PC-9 (cell line): ENCODE measurements around the gene GTF2H3.

ENCODE experiments used
- EZH2 ChIP-seq: fragments of 200-600 bp; sonication (generic); IDR thresholded peaks from 2 replicates; pipeline ENCODE4 v1.8.0; 2017; ENCODE audit warnings: antibody characterized with exemption, low read depth
- TF ChIP-seq, protein P1 (sequence below): fragments of 200-600 bp; sonication (generic); conservative IDR thresholded peaks from 2 replicates; pipeline ENCODE4 v1.6.1; 2017; ENCODE audit warnings: mixed run types, antibody characterized with exemption, mild to moderate bottlenecking, moderate library complexity

DNA sequence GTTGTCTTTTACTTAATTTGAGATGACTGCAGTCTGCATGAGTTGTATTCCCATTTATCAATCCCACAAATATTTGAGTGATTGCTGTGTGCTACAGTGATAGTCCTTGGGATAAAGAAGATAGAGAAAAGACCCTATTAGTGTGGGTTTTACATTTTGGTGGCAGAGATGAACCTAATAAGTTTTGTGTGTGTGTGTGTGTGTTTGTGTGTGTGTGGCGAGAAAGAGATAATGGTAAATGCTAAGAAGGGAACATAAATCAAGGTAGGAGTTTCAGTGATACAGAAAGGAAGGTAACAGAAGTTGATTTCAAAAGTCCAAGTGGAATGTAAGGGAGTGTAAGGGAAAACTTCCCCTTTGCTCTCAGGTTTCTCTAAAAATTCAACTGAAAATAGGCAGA is 34.3 kb upstream of the GTF2H3 start:
- TF ChIP-seq, protein P1, sequence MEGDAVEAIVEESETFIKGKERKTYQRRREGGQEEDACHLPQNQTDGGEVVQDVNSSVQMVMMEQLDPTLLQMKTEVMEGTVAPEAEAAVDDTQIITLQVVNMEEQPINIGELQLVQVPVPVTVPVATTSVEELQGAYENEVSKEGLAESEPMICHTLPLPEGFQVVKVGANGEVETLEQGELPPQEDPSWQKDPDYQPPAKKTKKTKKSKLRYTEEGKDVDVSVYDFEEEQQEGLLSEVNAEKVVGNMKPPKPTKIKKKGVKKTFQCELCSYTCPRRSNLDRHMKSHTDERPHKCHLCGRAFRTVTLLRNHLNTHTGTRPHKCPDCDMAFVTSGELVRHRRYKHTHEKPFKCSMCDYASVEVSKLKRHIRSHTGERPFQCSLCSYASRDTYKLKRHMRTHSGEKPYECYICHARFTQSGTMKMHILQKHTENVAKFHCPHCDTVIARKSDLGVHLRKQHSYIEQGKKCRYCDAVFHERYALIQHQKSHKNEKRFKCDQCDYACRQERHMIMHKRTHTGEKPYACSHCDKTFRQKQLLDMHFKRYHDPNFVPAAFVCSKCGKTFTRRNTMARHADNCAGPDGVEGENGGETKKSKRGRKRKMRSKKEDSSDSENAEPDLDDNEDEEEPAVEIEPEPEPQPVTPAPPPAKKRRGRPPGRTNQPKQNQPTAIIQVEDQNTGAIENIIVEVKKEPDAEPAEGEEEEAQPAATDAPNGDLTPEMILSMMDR: no peak
- TF ChIP-seq EZH2: no peak
